Endodermal cell (in vitro differentiated cells): Measurements from ENCODE around the gene PRSS1. TPM values are rescaled to one million over a fixed set of nuclear protein-coding genes. Genes with fewer than 3 reads are reported as not detected.

Source experiments
- DNase-seq: peaks from one replicate; pipeline ENCODE4 v3.0.0-alpha.2; 2017
- H3K27ac ChIP-seq: 2 replicates; pipeline ENCODE4 v1.5.1; 2013; ENCODE audit warnings: mild to moderate bottlenecking, low read depth, low read length, moderate library complexity
- H3K27me3 ChIP-seq: 2 replicates; pipeline ENCODE4 v1.6.1; 2013; ENCODE audit warnings: mild to moderate bottlenecking, low read length, moderate library complexity; ENCODE audit not compliant: insufficient read depth, control insufficient read depth, poor library complexity, severe bottlenecking
- H3K36me3 ChIP-seq: 2 replicates; pipeline ENCODE4 v1.7.0; 2013; ENCODE audit warnings: mild to moderate bottlenecking, low read length, moderate library complexity; ENCODE audit not compliant: control insufficient read depth, insufficient read depth
- H3K4me1 ChIP-seq: one replicate; pipeline ENCODE4 v1.7.0; 2013; ENCODE audit warnings: low read length; ENCODE audit not compliant: control insufficient read depth, insufficient read depth
- H3K4me3 ChIP-seq: 2 replicates; pipeline ENCODE4 v1.5.1; 2013; ENCODE audit warnings: mild to moderate bottlenecking, low read length, moderate library complexity
- H3K9ac ChIP-seq: 2 replicates; pipeline ENCODE4 v1.6.1; 2013; ENCODE audit warnings: mild to moderate bottlenecking, low read length, moderate library complexity; ENCODE audit not compliant: poor library complexity, severe bottlenecking; ENCODE audit errors: extremely low read depth
- H3K9me3 ChIP-seq: 2 replicates; pipeline ENCODE4 v1.6.1; 2013; ENCODE audit warnings: mild to moderate bottlenecking, low read length, moderate library complexity; ENCODE audit not compliant: control insufficient read depth
- H3K27ac Mint-ChIP-seq: 2 replicates; pipeline ENCODE4 v1.8.0; 2020; ENCODE audit warnings: mixed read lengths
- H3K27me3 Mint-ChIP-seq: 2 replicates; pipeline ENCODE4 v1.8.0; 2021; ENCODE audit warnings: mild to moderate bottlenecking, mixed read lengths; ENCODE audit not compliant: insufficient read depth
- H3K36me3 Mint-ChIP-seq: 2 replicates; pipeline ENCODE4 v1.8.0; 2020; ENCODE audit warnings: low read depth, mixed read lengths
- H3K4me1 Mint-ChIP-seq: 2 replicates; pipeline ENCODE4 v1.8.0; 2020; ENCODE audit warnings: mixed read lengths
- H3K4me3 Mint-ChIP-seq: 2 replicates; pipeline ENCODE4 v1.8.0; 2020; ENCODE audit warnings: mild to moderate bottlenecking, moderate library complexity, mixed read lengths
- H3K9me3 Mint-ChIP-seq: 2 replicates; pipeline ENCODE4 v1.8.0; 2020; ENCODE audit warnings: mild to moderate bottlenecking, mixed read lengths
- WGBS, 2 experiments: methylation state at CpG; one replicate each; pipeline versions ENCODE4 v1.1.5 to v1.1.7; 2013; ENCODE audit warnings: missing lambda C conversion rate in 2 of 2, mixed read lengths in 1 of 2; ENCODE audit not compliant: insufficient coverage in 1 of 2, insufficient read length in 1 of 2; 5-methylcytosine and 5-hydroxymethylcytosine counted together
- total RNA-seq, 2 donors: library from RNA; stranded (reverse); fragmentation: NEBNext Ultra II Directional in 1 of 2; extraction: Animal tissue kit (Norgen Biotek cat#: 25700) in 1 of 2; gene quantifications; 2 replicates in 1 of 2; 3 replicates in 1 of 2; pipeline ENCODE4 v1.2.1, GENCODE V29; 2021
- TF ChIP-seq, protein P1 (sequence below): fragments of 200-600 bp; sonication (generic); conservative IDR thresholded peaks from 2 replicates; pipeline ENCODE4 v1.5.0; 2021; ENCODE audit warnings: antibody characterized with exemption, mild to moderate bottlenecking

Gene PRSS1
- total RNA-seq, 2 donors from 2014 or later, result 4.4 to 8.8 TPM

DNA sequence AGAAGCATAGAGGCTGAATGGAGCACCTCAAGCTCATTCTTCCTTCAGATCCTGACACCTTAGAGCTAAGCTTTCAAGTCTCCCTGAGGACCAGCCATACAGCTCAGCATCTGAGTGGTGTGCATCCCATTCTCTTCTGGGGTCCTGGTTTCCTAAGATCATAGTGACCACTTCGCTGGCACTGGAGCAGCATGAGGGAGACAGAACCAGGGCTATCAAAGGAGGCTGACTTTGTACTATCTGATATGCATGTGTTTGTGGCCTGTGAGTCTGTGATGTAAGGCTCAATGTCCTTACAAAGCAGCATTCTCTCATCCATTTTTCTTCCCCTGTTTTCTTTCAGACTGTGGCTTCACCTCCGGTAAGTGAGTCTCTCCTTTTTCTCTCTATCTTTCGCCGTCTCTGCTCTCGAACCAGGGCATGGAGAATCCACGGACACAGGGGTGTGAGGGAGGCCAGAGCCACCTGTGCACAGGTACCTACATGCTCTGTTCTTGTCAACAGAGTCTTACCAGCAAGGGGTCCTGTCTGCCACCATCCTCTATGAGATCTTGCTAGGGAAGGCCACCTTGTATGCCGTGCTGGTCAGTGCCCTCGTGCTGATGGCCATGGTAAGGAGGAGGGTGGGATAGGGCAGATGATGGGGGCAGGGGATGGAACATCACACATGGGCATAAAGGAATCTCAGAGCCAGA lies 52.5 kb downstream of the PRSS1 start:
- no peak overlapping the region for H3K27ac Mint-ChIP-seq
- peaks cover 92% of the 10 kb centered on the region for H3K27me3 Mint-ChIP-seq
- H3K36me3 ChIP-seq, result no peaks in the 10 kb centered on the region
- H3K27me3 ChIP-seq, result peaks cover 49% of the 10 kb centered on the region
- H3K4me3 Mint-ChIP-seq, result no peak overlapping the region
- H3K36me3 Mint-ChIP-seq, result no peaks in the 10 kb centered on the region
- WGBS, 2 experiments, result 84 to 88% methylated on average over 2 to 8 of the region's 8 CpGs
- no peaks in the 10 kb centered on the region for H3K9me3 Mint-ChIP-seq
- no peak overlapping the region for H3K9ac ChIP-seq
- H3K4me1 Mint-ChIP-seq, result peaks cover 7% of the 10 kb centered on the region
- H3K9me3 ChIP-seq, result no peaks in the 10 kb centered on the region
- H3K4me1 ChIP-seq, result no peaks in the 10 kb centered on the region
- peak; percentile 14 for DNase-seq
- no peak overlapping the region for H3K27ac ChIP-seq
- H3K4me3 ChIP-seq, result no peak overlapping the region
- TF ChIP-seq, protein P1, sequence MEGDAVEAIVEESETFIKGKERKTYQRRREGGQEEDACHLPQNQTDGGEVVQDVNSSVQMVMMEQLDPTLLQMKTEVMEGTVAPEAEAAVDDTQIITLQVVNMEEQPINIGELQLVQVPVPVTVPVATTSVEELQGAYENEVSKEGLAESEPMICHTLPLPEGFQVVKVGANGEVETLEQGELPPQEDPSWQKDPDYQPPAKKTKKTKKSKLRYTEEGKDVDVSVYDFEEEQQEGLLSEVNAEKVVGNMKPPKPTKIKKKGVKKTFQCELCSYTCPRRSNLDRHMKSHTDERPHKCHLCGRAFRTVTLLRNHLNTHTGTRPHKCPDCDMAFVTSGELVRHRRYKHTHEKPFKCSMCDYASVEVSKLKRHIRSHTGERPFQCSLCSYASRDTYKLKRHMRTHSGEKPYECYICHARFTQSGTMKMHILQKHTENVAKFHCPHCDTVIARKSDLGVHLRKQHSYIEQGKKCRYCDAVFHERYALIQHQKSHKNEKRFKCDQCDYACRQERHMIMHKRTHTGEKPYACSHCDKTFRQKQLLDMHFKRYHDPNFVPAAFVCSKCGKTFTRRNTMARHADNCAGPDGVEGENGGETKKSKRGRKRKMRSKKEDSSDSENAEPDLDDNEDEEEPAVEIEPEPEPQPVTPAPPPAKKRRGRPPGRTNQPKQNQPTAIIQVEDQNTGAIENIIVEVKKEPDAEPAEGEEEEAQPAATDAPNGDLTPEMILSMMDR, result no peak

DNA sequence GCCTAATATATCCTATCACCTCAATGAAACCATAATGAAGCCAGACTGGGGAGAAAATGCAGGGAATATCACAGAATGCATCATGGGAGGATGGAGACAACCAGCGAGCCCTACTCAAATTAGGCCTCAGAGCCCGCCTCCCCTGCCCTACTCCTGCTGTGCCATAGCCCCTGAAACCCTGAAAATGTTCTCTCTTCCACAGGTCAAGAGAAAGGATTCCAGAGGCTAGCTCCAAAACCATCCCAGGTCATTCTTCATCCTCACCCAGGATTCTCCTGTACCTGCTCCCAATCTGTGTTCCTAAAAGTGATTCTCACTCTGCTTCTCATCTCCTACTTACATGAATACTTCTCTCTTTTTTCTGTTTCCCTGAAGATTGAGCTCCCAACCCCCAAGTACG lies 53.0 kb downstream of the PRSS1 start:
- Histone ChIP-seq H3K9ac (no peak overlapping the region), H3K9me3 (no peaks in the 10 kb centered on the region), H3K4me1 (no peaks in the 10 kb centered on the region), H3K27ac (no peak overlapping the region), H3K36me3 (no peaks in the 10 kb centered on the region), H3K4me3 (no peak overlapping the region), H3K27me3 (peaks cover 43% of the 10 kb centered on the region)
- Mint-ChIP-seq H3K27ac (no peak overlapping the region), H3K4me1 (peaks cover 7% of the 10 kb centered on the region), H3K36me3 (no peaks in the 10 kb centered on the region), H3K27me3 (peaks cover 91% of the 10 kb centered on the region), H3K4me3 (no peak overlapping the region), H3K9me3 (no peaks in the 10 kb centered on the region)
- 87 to 100% methylated on average over 1 to 3 of the region's 3 CpGs for WGBS, 2 experiments
- TF ChIP-seq, protein P1, result no peak
- DNase-seq, result no peak

Other genes starting within 250 kb of the PRSS1 start
- gene PRSS2, start 21.5 kb downstream of the PRSS1 start, total RNA-seq, result 1 to 10 TPM; 4.8 to 9.9 TPM
- 10 to 100 TPM; 33.2 to 36.9 TPM for gene EPHB6, start 105.6 kb downstream of the PRSS1 start, total RNA-seq
- gene TRPV6, start 136.3 kb downstream of the PRSS1 start, total RNA-seq, result 1 to 10 TPM; 2.7 to 4.1 TPM
- gene TRPV5, start 184.3 kb downstream of the PRSS1 start, total RNA-seq, result under 1 TPM; 0.15 to 0.22 TPM
- not detected for gene LLCFC1, start 190.0 kb downstream of the PRSS1 start, total RNA-seq
- gene KEL, start 212.9 kb downstream of the PRSS1 start, total RNA-seq, result 10 to 100 TPM; 79.4 to 86.0 TPM